ENCODE results near the gene TRIM61.

TRIM61 gene

DNA sequence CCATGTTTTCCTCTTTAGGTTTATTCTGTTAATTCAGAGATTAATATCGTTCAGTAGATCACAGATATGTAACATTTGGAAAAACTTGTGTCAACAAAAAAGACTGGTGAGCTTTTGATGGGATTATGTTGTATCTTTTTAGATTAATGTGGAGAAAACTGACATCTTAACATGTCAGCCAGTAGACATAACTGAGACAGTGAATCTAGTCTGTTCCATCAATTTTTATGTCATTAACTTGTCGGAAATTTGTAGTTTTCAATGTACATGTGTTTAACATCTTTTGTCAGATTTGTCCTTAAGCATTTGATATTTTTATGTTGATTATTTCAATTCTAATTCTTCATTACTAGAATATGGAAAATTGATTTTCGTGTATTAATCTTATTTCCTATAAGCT is 58.5 kb downstream of the TRIM61 start:
- TF ChIP-seq, protein P1, sequence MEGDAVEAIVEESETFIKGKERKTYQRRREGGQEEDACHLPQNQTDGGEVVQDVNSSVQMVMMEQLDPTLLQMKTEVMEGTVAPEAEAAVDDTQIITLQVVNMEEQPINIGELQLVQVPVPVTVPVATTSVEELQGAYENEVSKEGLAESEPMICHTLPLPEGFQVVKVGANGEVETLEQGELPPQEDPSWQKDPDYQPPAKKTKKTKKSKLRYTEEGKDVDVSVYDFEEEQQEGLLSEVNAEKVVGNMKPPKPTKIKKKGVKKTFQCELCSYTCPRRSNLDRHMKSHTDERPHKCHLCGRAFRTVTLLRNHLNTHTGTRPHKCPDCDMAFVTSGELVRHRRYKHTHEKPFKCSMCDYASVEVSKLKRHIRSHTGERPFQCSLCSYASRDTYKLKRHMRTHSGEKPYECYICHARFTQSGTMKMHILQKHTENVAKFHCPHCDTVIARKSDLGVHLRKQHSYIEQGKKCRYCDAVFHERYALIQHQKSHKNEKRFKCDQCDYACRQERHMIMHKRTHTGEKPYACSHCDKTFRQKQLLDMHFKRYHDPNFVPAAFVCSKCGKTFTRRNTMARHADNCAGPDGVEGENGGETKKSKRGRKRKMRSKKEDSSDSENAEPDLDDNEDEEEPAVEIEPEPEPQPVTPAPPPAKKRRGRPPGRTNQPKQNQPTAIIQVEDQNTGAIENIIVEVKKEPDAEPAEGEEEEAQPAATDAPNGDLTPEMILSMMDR (IDR thresholded peaks at IDR 0.05; ENCODE audit: low read depth, low read length), result no peak
- Histone ChIP-seq H3K27me3 (no peaks in the 10 kb centered on the region), H3K4me3 (ENCODE audit: low read depth, low read length) (no peak overlapping the region), H3K36me3 (no peaks in the 10 kb centered on the region), H3K9me3 (no peaks in the 10 kb centered on the region), H3K4me1 (no peaks in the 10 kb centered on the region)
- no peak for DNase-seq

Measured in BE2C (cell line).